ENCODE data around the gene ANGPTL5. TPM values are rescaled to one million over a fixed set of nuclear protein-coding genes. Genes with fewer than 3 reads are reported as not detected.
"Not testable (repeated sequence)": the region's sequence is repeated elsewhere in the genome, so short reads cannot be mapped to it uniquely, and the experiment has no call there.

The ANGPTL5 gene
- total RNA-seq, 3 donors from 2014 or later = 0.16 to 0.46 TPM; not detected in 1

- no peaks in the 10 kb centered on the region for H3K9me3 ChIP-seq
- TF ChIP-seq CTCF (IDR thresholded peaks at IDR 0.05) = no peak
- H3K4me1 ChIP-seq (ENCODE audit: low read depth) = no peaks in the 10 kb centered on the region
- intact Hi-C loops (cut with DNase I, micrococcal nuclease) = loop anchor here (5.0 to 10.0 kb wide), 2 partner anchors 82 to 150 kb away; no protein-coding TSS in a partner anchor
- DNase-seq (peak in 1 of 3 donors; percentile 3), ATAC-seq (peak; percentile 55)
- H3K36me3 ChIP-seq (ENCODE audit: low read depth) = no peaks in the 10 kb centered on the region
- no peak overlapping the region for H3K4me3 ChIP-seq
Observed at GRCh38 chr11:101862391-101863233, 53.7 kb downstream of the ANGPTL5 start.

- ATAC-seq (peak; percentile 93), DNase-seq (peak in 2 of 3 donors; percentile 25 to 63)
- Histone ChIP-seq H3K4me3 (no peak overlapping the region), H3K9me3 (no peaks in the 10 kb centered on the region), H3K4me1 (ENCODE audit: low read depth) (no peaks in the 10 kb centered on the region), H3K36me3 (ENCODE audit: low read depth) (no peaks in the 10 kb centered on the region)
- intact Hi-C loops (cut with DNase I, micrococcal nuclease) = loop anchor here (2.0 to 10.0 kb wide), 3 partner anchors 84 to 151 kb away; no protein-coding TSS in a partner anchor
- TF ChIP-seq CTCF (IDR thresholded peaks at IDR 0.05) = peak; percentile 62
Observed at GRCh38 chr11:101860696-101861427, 55.5 kb downstream of the ANGPTL5 start.

GRCh38 chr11:101852260-101852659 lies 64.1 kb downstream of the ANGPTL5 start:
- H3K4me1 ChIP-seq (ENCODE audit: low read depth); intact Hi-C loops (cut with DNase I, micrococcal nuclease); H3K4me3 ChIP-seq; H3K9me3 ChIP-seq; ATAC-seq; H3K36me3 ChIP-seq (ENCODE audit: low read depth): not testable (repeated sequence)
- peak in 1 of 3 donors; percentile 6 for DNase-seq

DNA sequence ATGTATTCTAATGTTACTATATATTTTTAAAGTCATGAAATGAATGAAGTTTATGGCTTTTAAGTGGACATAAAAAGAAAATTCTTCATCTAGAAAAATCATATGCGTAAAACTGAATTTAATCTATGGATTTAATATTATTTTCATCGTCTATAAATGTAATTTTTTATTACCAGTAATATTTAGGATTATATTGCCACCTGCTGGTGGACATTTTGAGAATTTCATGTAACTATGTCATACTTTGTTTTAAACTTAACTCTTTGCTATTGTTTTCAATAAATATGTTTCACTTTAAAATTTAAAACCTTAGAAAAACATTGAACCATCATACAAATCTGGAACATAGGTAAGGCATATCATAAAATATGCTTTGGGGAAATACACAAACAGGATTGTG lies 68.1 kb downstream of the ANGPTL5 start:
- no peaks in the 10 kb centered on the region for H3K36me3 ChIP-seq (ENCODE audit: low read depth)
- no peaks in the 10 kb centered on the region for H3K9me3 ChIP-seq
- ATAC-seq = no peak
- H3K4me3 ChIP-seq = no peak overlapping the region
- DNase-seq = peak in 1 of 3 donors; percentile 38
- H3K4me1 ChIP-seq (ENCODE audit: low read depth) = no peaks in the 10 kb centered on the region
- TF ChIP-seq CTCF (IDR thresholded peaks at IDR 0.05) = no peak
- intact Hi-C loops (cut with DNase I, micrococcal nuclease) = loop anchor here in 1 of 2 donors (10.0 kb wide), 1 partner anchor 393 kb away; no protein-coding TSS in a partner anchor

- no peak for TF ChIP-seq CTCF (IDR thresholded peaks at IDR 0.05)
- intact Hi-C loops (cut with DNase I, micrococcal nuclease) = loop anchor here in 1 of 2 donors (10.0 kb wide), 1 partner anchor 390 kb away; no protein-coding TSS in a partner anchor
- H3K36me3 ChIP-seq (ENCODE audit: low read depth) = no peaks in the 10 kb centered on the region
- no peak overlapping the region for H3K4me3 ChIP-seq
- no peaks in the 10 kb centered on the region for H3K4me1 ChIP-seq (ENCODE audit: low read depth)
- no peaks in the 10 kb centered on the region for H3K9me3 ChIP-seq
- no peak for ATAC-seq
- DNase-seq = no peak
Observed at GRCh38 chr11:101844608-101845007, 71.7 kb downstream of the ANGPTL5 start.

Data from mucosa of descending colon (tissue), 3 donors.